ENCODE data around the gene RALGPS2.

GRCh38 chr1:178939338-178940067 lies 214.5 kb downstream of the RALGPS2 start:
- no peak for TF ChIP-seq CTCF (CRISPR knock-in tag; IDR thresholded peaks at IDR 0.05)
- no peak for TF ChIP-seq EZH2 (conservative IDR thresholded peaks at IDR 0.05; ENCODE audit: low read depth, low read length)
- TF ChIP-seq POLR2A (IDR thresholded peaks at IDR 0.05; ENCODE audit: insufficient read depth in 1 of 2, low read depth in 2 of 2, low read length in 2 of 2) = no peak

Measured in HepG2 (cell line).